HL-60 (cell line): ENCODE results near the gene KCNT2.

ENCODE experiments used
- DNase-seq, 2 experiments: peaks; one replicate each; pipeline ENCODE4 v3.0.0-alpha.2; 2010 to 2020; ENCODE audit warnings: low read depth in 1 of 2, low spot score in 1 of 2
- H3K27ac ChIP-seq: fragments of 250-450 bp; sonication (Bioruptor Pico); replicated peaks from 2 replicates; pipeline ENCODE4 v1.5.1; 2020; ENCODE audit warnings: mild to moderate bottlenecking, moderate library complexity
- H3K27me3 ChIP-seq: fragments of 250-450 bp; sonication (Bioruptor Pico); 2 replicates; pipeline ENCODE4 v1.5.1; 2021; ENCODE audit warnings: mild to moderate bottlenecking, moderate library complexity; ENCODE audit not compliant: insufficient read depth, poor library complexity, severe bottlenecking
- H3K4me3 ChIP-seq: replicated peaks from 2 replicates; pipeline ENCODE4 v1.5.1; 2011; ENCODE audit warnings: mild to moderate bottlenecking, control low read depth, low read length; ENCODE audit not compliant: insufficient read depth
- GABPA ChIP-seq: IDR thresholded peaks from 2 replicates; pipeline ENCODE4 v1.6.1; 2012; ENCODE audit warnings: low read depth
- POLR2AphosphoS5 ChIP-seq: IDR thresholded peaks from 2 replicates; pipeline ENCODE4 v1.6.1; 2012; ENCODE audit warnings: low read depth
- SPI1 ChIP-seq: IDR thresholded peaks from 2 replicates; pipeline ENCODE4 v1.6.1; 2012; ENCODE audit warnings: low read depth, mild to moderate bottlenecking, borderline replicate concordance
- TF ChIP-seq, protein P1 (sequence below): IDR thresholded peaks from 2 replicates; pipeline ENCODE4 v1.6.1; 2012; ENCODE audit warnings: low read depth; ENCODE audit not compliant: insufficient replicate concordance
- TF ChIP-seq, protein P2 (sequence below): IDR thresholded peaks from one replicate; pipeline ENCODE4 v1.5.1; 2011; ENCODE audit warnings: low read length, control low read depth, inconsistent platforms; ENCODE audit not compliant: insufficient read depth

Gene KCNT2

DNA sequence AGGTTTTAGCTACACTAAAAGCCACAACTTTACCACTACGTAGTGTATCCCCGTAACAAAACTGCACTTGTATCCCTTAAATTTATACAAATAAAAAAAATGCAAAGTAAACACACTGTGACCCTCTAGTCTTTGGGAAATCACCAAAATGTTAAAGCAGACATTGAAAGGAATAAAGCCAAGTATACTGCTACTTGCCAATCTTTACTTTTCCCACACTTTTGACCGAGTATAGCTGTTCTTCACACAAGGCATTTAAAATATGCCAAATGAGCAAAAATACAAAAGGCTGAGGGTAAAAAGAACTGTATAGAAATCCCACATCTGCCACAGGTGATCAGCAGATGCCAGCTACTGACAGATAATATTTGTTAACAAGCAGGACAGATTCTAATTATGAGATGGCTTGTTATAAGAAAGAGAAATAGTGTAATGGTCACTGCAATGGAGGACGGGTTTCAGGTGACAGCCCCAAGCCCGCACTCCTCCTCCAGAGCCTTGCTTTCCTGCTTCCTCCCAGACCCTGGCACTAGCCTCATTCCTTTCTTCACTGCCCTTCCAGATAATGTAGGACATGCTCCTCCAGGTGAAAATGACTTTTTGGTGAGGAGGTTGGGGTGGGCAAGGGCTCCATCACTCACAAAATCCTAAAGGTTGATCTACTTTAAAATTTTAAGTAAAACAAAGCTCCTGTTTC, 18.1 kb downstream of the KCNT2 start:
- TF ChIP-seq SPI1, result no peak
- no peak for TF ChIP-seq POLR2AphosphoS5
- TF ChIP-seq, protein P1, sequence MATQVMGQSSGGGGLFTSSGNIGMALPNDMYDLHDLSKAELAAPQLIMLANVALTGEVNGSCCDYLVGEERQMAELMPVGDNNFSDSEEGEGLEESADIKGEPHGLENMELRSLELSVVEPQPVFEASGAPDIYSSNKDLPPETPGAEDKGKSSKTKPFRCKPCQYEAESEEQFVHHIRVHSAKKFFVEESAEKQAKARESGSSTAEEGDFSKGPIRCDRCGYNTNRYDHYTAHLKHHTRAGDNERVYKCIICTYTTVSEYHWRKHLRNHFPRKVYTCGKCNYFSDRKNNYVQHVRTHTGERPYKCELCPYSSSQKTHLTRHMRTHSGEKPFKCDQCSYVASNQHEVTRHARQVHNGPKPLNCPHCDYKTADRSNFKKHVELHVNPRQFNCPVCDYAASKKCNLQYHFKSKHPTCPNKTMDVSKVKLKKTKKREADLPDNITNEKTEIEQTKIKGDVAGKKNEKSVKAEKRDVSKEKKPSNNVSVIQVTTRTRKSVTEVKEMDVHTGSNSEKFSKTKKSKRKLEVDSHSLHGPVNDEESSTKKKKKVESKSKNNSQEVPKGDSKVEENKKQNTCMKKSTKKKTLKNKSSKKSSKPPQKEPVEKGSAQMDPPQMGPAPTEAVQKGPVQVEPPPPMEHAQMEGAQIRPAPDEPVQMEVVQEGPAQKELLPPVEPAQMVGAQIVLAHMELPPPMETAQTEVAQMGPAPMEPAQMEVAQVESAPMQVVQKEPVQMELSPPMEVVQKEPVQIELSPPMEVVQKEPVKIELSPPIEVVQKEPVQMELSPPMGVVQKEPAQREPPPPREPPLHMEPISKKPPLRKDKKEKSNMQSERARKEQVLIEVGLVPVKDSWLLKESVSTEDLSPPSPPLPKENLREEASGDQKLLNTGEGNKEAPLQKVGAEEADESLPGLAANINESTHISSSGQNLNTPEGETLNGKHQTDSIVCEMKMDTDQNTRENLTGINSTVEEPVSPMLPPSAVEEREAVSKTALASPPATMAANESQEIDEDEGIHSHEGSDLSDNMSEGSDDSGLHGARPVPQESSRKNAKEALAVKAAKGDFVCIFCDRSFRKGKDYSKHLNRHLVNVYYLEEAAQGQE, result no peak
- TF ChIP-seq, protein P2, sequence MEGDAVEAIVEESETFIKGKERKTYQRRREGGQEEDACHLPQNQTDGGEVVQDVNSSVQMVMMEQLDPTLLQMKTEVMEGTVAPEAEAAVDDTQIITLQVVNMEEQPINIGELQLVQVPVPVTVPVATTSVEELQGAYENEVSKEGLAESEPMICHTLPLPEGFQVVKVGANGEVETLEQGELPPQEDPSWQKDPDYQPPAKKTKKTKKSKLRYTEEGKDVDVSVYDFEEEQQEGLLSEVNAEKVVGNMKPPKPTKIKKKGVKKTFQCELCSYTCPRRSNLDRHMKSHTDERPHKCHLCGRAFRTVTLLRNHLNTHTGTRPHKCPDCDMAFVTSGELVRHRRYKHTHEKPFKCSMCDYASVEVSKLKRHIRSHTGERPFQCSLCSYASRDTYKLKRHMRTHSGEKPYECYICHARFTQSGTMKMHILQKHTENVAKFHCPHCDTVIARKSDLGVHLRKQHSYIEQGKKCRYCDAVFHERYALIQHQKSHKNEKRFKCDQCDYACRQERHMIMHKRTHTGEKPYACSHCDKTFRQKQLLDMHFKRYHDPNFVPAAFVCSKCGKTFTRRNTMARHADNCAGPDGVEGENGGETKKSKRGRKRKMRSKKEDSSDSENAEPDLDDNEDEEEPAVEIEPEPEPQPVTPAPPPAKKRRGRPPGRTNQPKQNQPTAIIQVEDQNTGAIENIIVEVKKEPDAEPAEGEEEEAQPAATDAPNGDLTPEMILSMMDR, result no peak
- Histone ChIP-seq H3K27ac (no peak overlapping the region), H3K27me3 (no peaks in the 10 kb centered on the region), H3K4me3 (no peak overlapping the region)
- DNase-seq, result no peak

DNA sequence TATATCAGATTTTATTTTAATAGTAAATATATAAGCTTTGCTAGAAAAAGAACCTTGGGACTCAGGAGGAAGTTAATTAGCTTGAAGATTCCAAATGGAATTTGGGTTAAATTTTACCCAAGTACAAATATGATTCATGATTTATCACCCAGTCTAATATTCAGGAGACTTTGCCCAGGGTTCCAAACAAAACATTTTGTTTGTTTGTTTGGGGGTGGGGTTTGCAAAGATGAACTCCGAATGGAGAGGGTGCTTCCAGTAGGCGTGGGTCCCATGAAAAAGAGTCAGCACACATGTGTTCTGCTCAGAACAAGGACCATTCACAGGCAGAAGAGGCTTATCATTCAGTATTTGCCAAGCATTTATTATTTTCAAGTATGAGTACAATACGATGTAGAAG, 23.5 kb downstream of the KCNT2 start:
- no peak overlapping the region for H3K27ac ChIP-seq
- no peak overlapping the region for H3K4me3 ChIP-seq
- DNase-seq, result no peak
- H3K27me3 ChIP-seq, result no peaks in the 10 kb centered on the region
- TF ChIP-seq, protein P1, result no peak
- TF ChIP-seq POLR2AphosphoS5, result no peak
- TF ChIP-seq SPI1, result no peak
- TF ChIP-seq, protein P2, result no peak
- no peak for TF ChIP-seq GABPA

DNA sequence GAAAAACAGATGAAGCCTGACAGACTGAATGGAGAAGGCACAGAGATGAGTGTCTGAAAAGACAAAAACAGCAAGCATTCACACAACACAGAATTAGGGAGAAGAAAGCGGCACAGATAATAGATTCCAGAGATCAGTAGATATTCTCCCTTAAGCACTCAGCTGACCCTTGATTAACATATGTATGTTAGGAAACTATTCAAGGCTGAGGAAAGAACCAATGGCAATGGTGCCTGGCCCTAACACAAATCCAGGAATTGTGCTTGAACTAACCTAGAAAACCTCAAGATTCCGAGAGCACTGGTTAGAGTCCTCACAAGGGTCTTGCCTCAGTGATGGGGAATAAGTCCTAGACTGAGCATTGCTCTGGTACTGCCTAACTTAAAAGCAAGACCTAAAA, 30.9 kb downstream of the KCNT2 start:
- TF ChIP-seq SPI1, result no peak
- no peak for TF ChIP-seq GABPA
- TF ChIP-seq, protein P1, result no peak
- TF ChIP-seq, protein P2, result no peak
- no peak for TF ChIP-seq POLR2AphosphoS5
- no peak overlapping the region for H3K4me3 ChIP-seq
- no peaks in the 10 kb centered on the region for H3K27me3 ChIP-seq
- no peak for DNase-seq
- no peak overlapping the region for H3K27ac ChIP-seq
